HepG2 (cell line): Measurements from ENCODE around the gene SNPH. TPM values are rescaled to one million over a fixed set of nuclear protein-coding genes. Genes with fewer than 3 reads are reported as not detected.

Experiments
- DMAP1 ChIP-seq: IDR thresholded peaks from 2 replicates; pipeline ENCODE4 v1.6.1; 2016
- FOXK1 ChIP-seq: sonication (generic); formaldehyde crosslinking; IDR thresholded peaks from 2 replicates; pipeline ENCODE4 v1.4.0; 2020; ENCODE audit warnings: low read depth, missing genetic modification reagents, borderline replicate concordance
- GTF2F1 ChIP-seq: fragments of 150-350 bp; IDR thresholded peaks from 2 replicates; pipeline ENCODE4 v1.6.1; 2014; ENCODE audit warnings: low read length
- MATR3 ChIP-seq: sonication (generic); formaldehyde crosslinking; IDR thresholded peaks from 2 replicates; pipeline ENCODE4 v1.4.0; 2020; ENCODE audit warnings: missing genetic modification reagents
- PHF8 ChIP-seq: sonication (generic); formaldehyde crosslinking; IDR thresholded peaks from 2 replicates; pipeline ENCODE4 v1.5.0; 2020; ENCODE audit warnings: missing genetic modification reagents
- SIN3A ChIP-seq: IDR thresholded peaks from 2 replicates; pipeline ENCODE4 v1.6.1; 2011; ENCODE audit warnings: low read depth, mild to moderate bottlenecking, control low read depth, low read length, borderline replicate concordance
- ZNF3 ChIP-seq: IDR thresholded peaks from 2 replicates; pipeline ENCODE4 v1.7.0; 2017; ENCODE audit warnings: inconsistent platforms
- ZNF317 ChIP-seq: sonication (generic); formaldehyde crosslinking; IDR thresholded peaks from 2 replicates; pipeline ENCODE4 v1.5.0; 2020; ENCODE audit warnings: mild to moderate bottlenecking, missing genetic modification reagents
- ZNF367 ChIP-seq: sonication (generic); formaldehyde crosslinking; IDR thresholded peaks from 2 replicates; pipeline ENCODE4 v1.4.0; 2020; ENCODE audit warnings: missing genetic modification reagents, borderline replicate concordance
- ZNF547 ChIP-seq: sonication (generic); formaldehyde crosslinking; IDR thresholded peaks from 2 replicates; pipeline ENCODE4 v1.5.1; 2020; ENCODE audit warnings: mild to moderate bottlenecking, missing genetic modification reagents
- polyA plus RNA-seq, 8 experiments: library from polyadenylated mRNA; depleted of rRNA in 3 of 8; stranded (reverse) in 7 of 8; unstranded in 1 of 8; fragments of >200 nt; fragmentation: Illumina TruSeq in 4 of 8; extraction: Trizol in 4 of 8; gene quantifications; 2 replicates each; pipeline versions ENCODE4 v1.2.1 to v1.2.3, GENCODE V29; 2011 to 2016; ENCODE audit warnings: low read depth in 4 of 8, missing spikeins in 1 of 8, mixed read lengths in 1 of 8; ENCODE audit not compliant: insufficient read depth in 1 of 8
- total RNA-seq, 5 experiments: library from RNA; depleted of rRNA; stranded (reverse); fragments of >200 nt; fragmentation: Illumina TruSeq; extraction: Trizol; gene quantifications; 2 replicates each; pipeline ENCODE4 v1.2.3, GENCODE V29; 2016; ENCODE audit warnings: low read depth in 1 of 5
- TF ChIP-seq, protein P1 (sequence below): sonication (generic); formaldehyde crosslinking; IDR thresholded peaks from 2 replicates; pipeline ENCODE4 v1.8.0; 2022; ENCODE audit warnings: missing genetic modification reagents, mild to moderate bottlenecking, moderate library complexity, borderline replicate concordance
- TF ChIP-seq, protein P2 (sequence below): sonication (generic); formaldehyde crosslinking; IDR thresholded peaks from 2 replicates; pipeline ENCODE4 v1.4.0; 2020; ENCODE audit warnings: missing genetic modification reagents
- TF ChIP-seq, protein P3 (sequence below): sonication (generic); formaldehyde crosslinking; IDR thresholded peaks from 2 replicates; pipeline ENCODE4 v1.4.0; 2020; ENCODE audit warnings: missing genetic modification reagents, borderline replicate concordance
- TF ChIP-seq, protein P4 (sequence below): sonication (generic); formaldehyde crosslinking; IDR thresholded peaks from 2 replicates; pipeline ENCODE4 v1.4.0; 2020; ENCODE audit warnings: mild to moderate bottlenecking, missing genetic modification reagents, borderline replicate concordance
- TF ChIP-seq, protein P5 (sequence below): sonication (generic); formaldehyde crosslinking; IDR thresholded peaks from 2 replicates; pipeline ENCODE4 v1.5.1; 2020; ENCODE audit warnings: mild to moderate bottlenecking, missing genetic modification reagents, borderline replicate concordance
- TF ChIP-seq, protein P6 (sequence below): sonication (generic); formaldehyde crosslinking; IDR thresholded peaks from 2 replicates; pipeline ENCODE4 v1.5.1; 2020; ENCODE audit warnings: missing genetic modification reagents, mild to moderate bottlenecking, borderline replicate concordance
- TF ChIP-seq, protein P7 (sequence below): IDR thresholded peaks from 2 replicates; pipeline ENCODE4 v1.6.1; 2016; ENCODE audit warnings: control low read depth

Gene SNPH
- total and polyA plus RNA-seq, 2 of the 13 experiments (the other 11 are each of a cell fraction or from before 2014, with no cell fraction given): 0.09 TPM; not detected in 1

DNA sequence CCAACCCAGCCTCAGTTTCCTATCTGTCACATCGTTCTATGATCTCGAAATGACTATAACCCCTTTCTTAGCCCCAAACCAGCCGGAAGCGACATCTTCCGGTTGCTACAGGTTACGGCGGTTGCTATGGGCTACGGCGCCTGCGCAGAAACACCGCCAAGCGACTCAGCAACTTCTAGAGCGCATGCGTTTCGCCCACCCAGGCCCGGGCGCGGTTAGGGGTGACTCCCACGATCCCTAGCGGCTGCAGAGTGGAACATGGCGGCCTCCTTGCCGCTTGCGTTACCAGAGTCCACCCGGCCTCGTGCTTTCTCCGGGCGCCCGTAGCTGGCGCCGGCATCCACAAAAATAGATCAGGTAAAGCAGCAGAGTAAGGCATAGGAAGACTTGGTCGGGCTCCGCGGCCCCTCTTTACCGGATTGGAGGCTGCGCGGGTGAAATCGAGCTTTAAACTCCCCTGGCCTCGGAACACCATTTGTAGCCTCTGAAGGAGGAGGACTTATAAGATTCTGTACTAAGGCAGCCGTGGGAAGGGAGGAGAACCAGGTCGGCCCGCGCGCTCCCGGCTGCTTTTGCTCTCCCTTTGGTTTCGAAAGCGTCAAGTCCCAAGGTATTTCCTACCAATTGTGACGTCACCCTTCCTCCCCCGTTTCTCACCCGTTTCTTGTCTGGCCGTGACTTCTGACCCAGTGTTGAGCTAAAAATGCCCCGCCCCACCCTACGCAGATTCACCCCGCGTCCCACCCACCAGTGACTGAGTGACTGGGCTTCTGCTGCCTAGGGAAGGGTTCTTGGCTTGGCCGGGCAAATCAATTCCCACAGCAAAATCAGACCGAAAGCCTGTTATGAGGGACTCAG, 59.3 kb downstream of the SNPH start (continued):
- TF ChIP-seq, protein P1, sequence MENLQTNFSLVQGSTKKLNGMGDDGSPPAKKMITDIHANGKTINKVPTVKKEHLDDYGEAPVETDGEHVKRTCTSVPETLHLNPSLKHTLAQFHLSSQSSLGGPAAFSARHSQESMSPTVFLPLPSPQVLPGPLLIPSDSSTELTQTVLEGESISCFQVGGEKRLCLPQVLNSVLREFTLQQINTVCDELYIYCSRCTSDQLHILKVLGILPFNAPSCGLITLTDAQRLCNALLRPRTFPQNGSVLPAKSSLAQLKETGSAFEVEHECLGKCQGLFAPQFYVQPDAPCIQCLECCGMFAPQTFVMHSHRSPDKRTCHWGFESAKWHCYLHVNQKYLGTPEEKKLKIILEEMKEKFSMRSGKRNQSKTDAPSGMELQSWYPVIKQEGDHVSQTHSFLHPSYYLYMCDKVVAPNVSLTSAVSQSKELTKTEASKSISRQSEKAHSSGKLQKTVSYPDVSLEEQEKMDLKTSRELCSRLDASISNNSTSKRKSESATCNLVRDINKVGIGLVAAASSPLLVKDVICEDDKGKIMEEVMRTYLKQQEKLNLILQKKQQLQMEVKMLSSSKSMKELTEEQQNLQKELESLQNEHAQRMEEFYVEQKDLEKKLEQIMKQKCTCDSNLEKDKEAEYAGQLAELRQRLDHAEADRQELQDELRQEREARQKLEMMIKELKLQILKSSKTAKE (CRISPR knock-in tag): 0 out of 2 replicates have a peak, but pooled peaks have one; percentile 38
- TF ChIP-seq ZNF547 (CRISPR knock-in tag) (peak; percentile 82), ZNF317 (CRISPR knock-in tag) (peak; percentile 88; the same call in 1 of the 2 replicates), SIN3A (peak; percentile 91; the same call in 1 of the 2 replicates), FOXK1 (peak; percentile 84; the same call in 1 of the 2 replicates), ZNF3 (CRISPR knock-in tag) (peak; percentile 75), DMAP1 (peak; percentile 99), MATR3 (no peak), ZNF367 (CRISPR knock-in tag) (no peak), GTF2F1 (no peak), PHF8 (peak; percentile 99)
- TF ChIP-seq, protein P2, sequence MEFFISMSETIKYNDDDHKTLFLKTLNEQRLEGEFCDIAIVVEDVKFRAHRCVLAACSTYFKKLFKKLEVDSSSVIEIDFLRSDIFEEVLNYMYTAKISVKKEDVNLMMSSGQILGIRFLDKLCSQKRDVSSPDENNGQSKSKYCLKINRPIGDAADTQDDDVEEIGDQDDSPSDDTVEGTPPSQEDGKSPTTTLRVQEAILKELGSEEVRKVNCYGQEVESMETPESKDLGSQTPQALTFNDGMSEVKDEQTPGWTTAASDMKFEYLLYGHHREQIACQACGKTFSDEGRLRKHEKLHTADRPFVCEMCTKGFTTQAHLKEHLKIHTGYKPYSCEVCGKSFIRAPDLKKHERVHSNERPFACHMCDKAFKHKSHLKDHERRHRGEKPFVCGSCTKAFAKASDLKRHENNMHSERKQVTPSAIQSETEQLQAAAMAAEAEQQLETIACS (CRISPR knock-in tag): 0 out of 2 replicates have a peak, but pooled peaks have one; percentile 44
- TF ChIP-seq, protein P3, sequence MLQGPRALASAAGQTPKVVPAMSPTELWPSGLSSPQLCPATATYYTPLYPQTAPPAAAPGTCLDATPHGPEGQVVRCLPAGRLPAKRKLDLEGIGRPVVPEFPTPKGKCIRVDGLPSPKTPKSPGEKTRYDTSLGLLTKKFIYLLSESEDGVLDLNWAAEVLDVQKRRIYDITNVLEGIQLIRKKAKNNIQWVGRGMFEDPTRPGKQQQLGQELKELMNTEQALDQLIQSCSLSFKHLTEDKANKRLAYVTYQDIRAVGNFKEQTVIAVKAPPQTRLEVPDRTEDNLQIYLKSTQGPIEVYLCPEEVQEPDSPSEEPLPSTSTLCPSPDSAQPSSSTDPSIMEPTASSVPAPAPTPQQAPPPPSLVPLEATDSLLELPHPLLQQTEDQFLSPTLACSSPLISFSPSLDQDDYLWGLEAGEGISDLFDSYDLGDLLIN: peak; percentile 50; the same call in 1 of the 2 replicates
- TF ChIP-seq, protein P4, sequence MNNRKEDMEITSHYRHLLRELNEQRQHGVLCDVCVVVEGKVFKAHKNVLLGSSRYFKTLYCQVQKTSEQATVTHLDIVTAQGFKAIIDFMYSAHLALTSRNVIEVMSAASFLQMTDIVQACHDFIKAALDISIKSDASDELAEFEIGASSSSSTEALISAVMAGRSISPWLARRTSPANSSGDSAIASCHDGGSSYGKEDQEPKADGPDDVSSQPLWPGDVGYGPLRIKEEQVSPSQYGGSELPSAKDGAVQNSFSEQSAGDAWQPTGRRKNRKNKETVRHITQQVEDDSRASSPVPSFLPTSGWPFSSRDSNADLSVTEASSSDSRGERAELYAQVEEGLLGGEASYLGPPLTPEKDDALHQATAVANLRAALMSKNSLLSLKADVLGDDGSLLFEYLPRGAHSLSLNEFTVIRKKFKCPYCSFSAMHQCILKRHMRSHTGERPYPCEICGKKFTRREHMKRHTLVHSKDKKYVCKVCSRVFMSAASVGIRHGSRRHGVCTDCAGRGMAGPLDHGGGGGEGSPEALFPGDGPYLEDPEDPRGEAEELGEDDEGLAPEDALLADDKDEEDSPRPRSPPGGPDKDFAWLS (CRISPR knock-in tag): no peak
- TF ChIP-seq, protein P5, sequence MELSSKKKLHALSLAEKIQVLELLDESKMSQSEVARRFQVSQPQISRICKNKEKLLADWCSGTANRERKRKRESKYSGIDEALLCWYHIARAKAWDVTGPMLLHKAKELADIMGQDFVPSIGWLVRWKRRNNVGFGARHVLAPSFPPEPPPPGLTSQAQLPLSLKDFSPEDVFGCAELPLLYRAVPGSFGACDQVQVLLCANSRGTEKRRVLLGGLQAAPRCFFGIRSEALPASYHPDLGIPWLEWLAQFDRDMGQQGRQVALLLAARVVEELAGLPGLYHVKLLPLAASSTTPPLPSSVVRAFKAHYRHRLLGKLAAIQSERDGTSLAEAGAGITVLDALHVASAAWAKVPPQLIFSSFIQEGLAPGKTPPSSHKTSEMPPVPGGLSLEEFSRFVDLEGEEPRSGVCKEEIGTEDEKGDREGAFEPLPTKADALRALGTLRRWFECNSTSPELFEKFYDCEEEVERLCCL (CRISPR knock-in tag): peak; percentile 95
- TF ChIP-seq, protein P6, sequence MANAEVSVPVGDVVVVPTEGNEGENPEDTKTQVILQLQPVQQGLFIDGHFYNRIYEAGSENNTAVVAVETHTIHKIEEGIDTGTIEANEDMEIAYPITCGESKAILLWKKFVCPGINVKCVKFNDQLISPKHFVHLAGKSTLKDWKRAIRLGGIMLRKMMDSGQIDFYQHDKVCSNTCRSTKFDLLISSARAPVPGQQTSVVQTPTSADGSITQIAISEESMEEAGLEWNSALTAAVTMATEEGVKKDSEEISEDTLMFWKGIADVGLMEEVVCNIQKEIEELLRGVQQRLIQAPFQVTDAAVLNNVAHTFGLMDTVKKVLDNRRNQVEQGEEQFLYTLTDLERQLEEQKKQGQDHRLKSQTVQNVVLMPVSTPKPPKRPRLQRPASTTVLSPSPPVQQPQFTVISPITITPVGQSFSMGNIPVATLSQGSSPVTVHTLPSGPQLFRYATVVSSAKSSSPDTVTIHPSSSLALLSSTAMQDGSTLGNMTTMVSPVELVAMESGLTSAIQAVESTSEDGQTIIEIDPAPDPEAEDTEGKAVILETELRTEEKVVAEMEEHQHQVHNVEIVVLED (CRISPR knock-in tag): peak; percentile 77
- TF ChIP-seq, protein P7, sequence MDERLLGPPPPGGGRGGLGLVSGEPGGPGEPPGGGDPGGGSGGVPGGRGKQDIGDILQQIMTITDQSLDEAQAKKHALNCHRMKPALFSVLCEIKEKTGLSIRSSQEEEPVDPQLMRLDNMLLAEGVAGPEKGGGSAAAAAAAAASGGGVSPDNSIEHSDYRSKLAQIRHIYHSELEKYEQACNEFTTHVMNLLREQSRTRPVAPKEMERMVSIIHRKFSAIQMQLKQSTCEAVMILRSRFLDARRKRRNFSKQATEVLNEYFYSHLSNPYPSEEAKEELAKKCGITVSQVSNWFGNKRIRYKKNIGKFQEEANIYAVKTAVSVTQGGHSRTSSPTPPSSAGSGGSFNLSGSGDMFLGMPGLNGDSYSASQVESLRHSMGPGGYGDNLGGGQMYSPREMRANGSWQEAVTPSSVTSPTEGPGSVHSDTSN (CRISPR knock-in tag): peak; percentile 21; the same call in 1 of the 2 replicates
